ENCODE measurements around the gene YPEL3. TPM values are rescaled to one million over a fixed set of nuclear protein-coding genes. Genes with fewer than 3 reads are reported as not detected.

Gene YPEL3
- total RNA-seq, 2 donors from 2014 or later = 28.3 to 84.8 TPM

GRCh38 chr16:30122604-30123160 lies 26.7 kb upstream of the YPEL3 start:
- Histone ChIP-seq H3K27me3 (no peaks in the 10 kb centered on the region), H3K4me1 (peaks cover 24% of the 10 kb centered on the region), H3K4me3 (peak overlapping the region; percentile 79 to 96), H3K36me3 (replicated peaks in 1 of 2; ENCODE audit: insufficient read depth in 1 of 2, low read depth in 2 of 2) (peaks cover 0 to under 1% of the 10 kb centered on the region in 2 donors), H3K27ac (peak overlapping the region; percentile 62 to 81 (median 76)), H3K9me3 (no peaks in the 10 kb centered on the region)
- TF ChIP-seq CTCF (IDR thresholded peaks at IDR 0.05) = no peak
- no peak for TF ChIP-seq POLR2A (IDR thresholded peaks at IDR 0.05)
- ATAC-seq = no peak
- DNase-seq = peak in 2 of 4 donors; percentile 11 to 12
- 4 to 19% methylated on average over 8 to 29 of the region's 42 CpGs for WGBS, 2 donors
- intact Hi-C loops (cut with DNase I) = no loop called here

- H3K27ac ChIP-seq = peak overlapping the region in 3 of 4 donors; percentile 70 to 81 (median 81)
- peak in 3 of 4 donors; percentile 39 to 43 (median 39) for DNase-seq
- peaks cover 0 to 3% of the 10 kb centered on the region in 2 donors for H3K36me3 ChIP-seq (replicated peaks in 1 of 2; ENCODE audit: insufficient read depth in 1 of 2, low read depth in 2 of 2)
- WGBS, 2 donors = 52 to 70% methylated on average over 15 to 31 of the region's 31 CpGs
- H3K27me3 ChIP-seq = no peaks in the 10 kb centered on the region
- TF ChIP-seq POLR2A (IDR thresholded peaks at IDR 0.05) (no peak), CTCF (IDR thresholded peaks at IDR 0.05) (no peak)
- intact Hi-C loops (cut with DNase I) = no loop called here
- no peak for ATAC-seq
- H3K4me1 ChIP-seq = peaks cover 24% of the 10 kb centered on the region
- H3K9me3 ChIP-seq = no peaks in the 10 kb centered on the region
- H3K4me3 ChIP-seq = peak overlapping the region in 1 of 2 donors; percentile 79
Observed at GRCh38 chr16:30121741-30122571, 25.9 kb upstream of the YPEL3 start.

- ATAC-seq = no peak
- Histone ChIP-seq H3K4me3 (no peak overlapping the region), H3K4me1 (peaks cover 24% of the 10 kb centered on the region), H3K36me3 (replicated peaks in 1 of 2; ENCODE audit: insufficient read depth in 1 of 2, low read depth in 2 of 2) (peaks cover 0 to 3% of the 10 kb centered on the region in 2 donors), H3K27ac (no peak overlapping the region), H3K9me3 (no peaks in the 10 kb centered on the region), H3K27me3 (no peaks in the 10 kb centered on the region)
- 90 to 95% methylated on average over 3 of the region's 3 CpGs for WGBS, 2 donors
- TF ChIP-seq CTCF (IDR thresholded peaks at IDR 0.05) = no peak
- TF ChIP-seq POLR2A (IDR thresholded peaks at IDR 0.05) = no peak
- intact Hi-C loops (cut with DNase I) = no loop called here
- no peak for DNase-seq
Observed at GRCh38 chr16:30120340-30121105, 24.5 kb upstream of the YPEL3 start.

- Histone ChIP-seq H3K4me1 (peaks cover 24% of the 10 kb centered on the region), H3K27me3 (no peaks in the 10 kb centered on the region), H3K27ac (no peak overlapping the region), H3K9me3 (no peaks in the 10 kb centered on the region), H3K4me3 (no peak overlapping the region), H3K36me3 (replicated peaks in 1 of 2; ENCODE audit: insufficient read depth in 1 of 2, low read depth in 2 of 2) (peaks cover 0 to 3% of the 10 kb centered on the region in 2 donors)
- 89 to 92% methylated on average over 2 of the region's 2 CpGs for WGBS, 2 donors
- TF ChIP-seq CTCF (IDR thresholded peaks at IDR 0.05) (no peak), POLR2A (IDR thresholded peaks at IDR 0.05) (no peak)
- DNase-seq (no peak), ATAC-seq (no peak)
- intact Hi-C loops (cut with DNase I) = loop anchor here (10.0 kb wide), 1 partner anchor 45 kb away; no protein-coding TSS in a partner anchor
Observed at GRCh38 chr16:30119428-30119827, 23.4 kb upstream of the YPEL3 start.

Data from body of pancreas (tissue), 4 donors.